HG03045 (cell line): ENCODE results near the gene GIMAP2.
"Not testable (repeated sequence)": the region's sequence is repeated elsewhere in the genome, so short reads cannot be mapped to it uniquely, and the experiment has no call there.

ENCODE experiments used
- ATAC-seq: cut with Tn5 transposase; IDR thresholded peaks from one replicate; pipeline ENCODE4 v1.9.1; 2021; ENCODE audit warnings: mild to moderate bottlenecking, moderate library complexity; ENCODE audit not compliant: unreplicated experiment

The GIMAP2 gene

DNA sequence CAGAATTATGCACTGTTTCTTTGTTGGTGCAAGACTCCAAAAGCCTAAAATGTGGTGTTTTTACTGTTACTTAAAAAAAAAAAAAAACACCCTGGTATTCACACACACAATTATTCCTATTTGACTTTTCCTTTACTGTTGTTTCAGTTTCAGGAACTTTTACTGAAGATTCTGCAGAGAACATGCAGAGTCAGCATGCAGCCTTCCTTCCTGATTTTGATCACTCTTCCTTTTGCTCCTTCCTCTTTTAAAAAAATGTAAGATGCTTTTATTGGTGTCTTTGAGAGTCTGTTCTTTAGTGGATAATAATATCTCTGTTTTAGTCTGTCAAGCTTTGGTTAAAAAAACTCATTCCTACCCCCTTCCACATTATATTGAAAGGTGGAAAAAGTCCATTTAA is 9.2 kb upstream of the GIMAP2 start:
- not testable (repeated sequence) for ATAC-seq

GRCh38 chr7:150676854-150677253 is 8.7 kb upstream of the GIMAP2 start:
- ATAC-seq = not testable (repeated sequence)

DNA sequence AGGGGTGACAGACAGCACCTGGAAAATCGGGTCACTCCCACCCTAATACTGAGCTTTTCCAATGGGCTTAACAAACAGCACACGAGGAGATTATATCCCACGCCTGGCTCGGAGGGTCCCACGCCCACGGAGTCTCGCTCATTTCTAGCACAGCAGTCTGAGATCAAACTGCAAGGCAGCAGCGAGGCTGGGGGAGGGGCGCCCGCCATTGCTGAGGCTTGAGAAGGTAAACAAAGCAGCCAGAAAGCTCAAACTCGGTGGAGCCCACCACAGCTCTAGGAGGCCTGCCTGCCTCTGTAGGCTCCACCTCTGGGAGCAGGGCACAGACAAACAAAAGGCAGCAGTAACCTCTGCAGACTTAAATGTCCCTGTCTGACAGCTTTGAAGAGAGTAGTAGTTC is 6.9 kb upstream of the GIMAP2 start:
- ATAC-seq = not testable (repeated sequence)

- ATAC-seq = not testable (repeated sequence)
These were observed 5.1 kb upstream of the GIMAP2 start for GRCh38 chr7:150680364-150680763.

- peak; percentile 38 for ATAC-seq
These were observed 625 bp downstream of the GIMAP2 start for GRCh38 chr7:150686030-150686631.

GRCh38 chr7:150688630-150689029 is 3.1 kb downstream of the GIMAP2 start:
- no peak for ATAC-seq

GRCh38 chr7:150695654-150696053 is 10.1 kb downstream of the GIMAP2 start:
- ATAC-seq = no peak

- no peak for ATAC-seq
These were observed 17.7 kb downstream of the GIMAP2 start for GRCh38 chr7:150703209-150703608.

- ATAC-seq = no peak
These were observed 29.8 kb downstream of the GIMAP2 start for GRCh38 chr7:150715293-150715692.

DNA sequence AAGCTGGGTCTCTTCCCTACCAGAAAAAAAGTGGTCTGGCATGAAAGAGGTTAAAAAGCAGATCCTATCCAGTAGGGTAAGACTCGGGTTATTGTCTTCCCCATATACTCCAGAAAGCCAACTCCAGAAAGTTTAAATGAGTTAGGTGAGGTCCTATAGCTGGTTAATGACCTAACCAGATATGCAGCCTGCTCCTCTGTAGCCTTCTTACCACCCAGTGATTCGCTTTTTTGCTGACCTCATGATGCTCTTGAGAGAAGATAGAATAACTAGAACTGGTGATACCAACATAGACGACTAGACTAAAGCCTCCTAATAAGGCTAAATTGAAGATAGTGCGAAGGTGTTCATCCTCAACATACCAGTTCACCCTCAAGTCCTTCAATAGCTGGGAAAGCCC is 30.2 kb downstream of the GIMAP2 start:
- no peak for ATAC-seq

- no peak for ATAC-seq
These were observed 30.9 kb downstream of the GIMAP2 start, which contains the start of gene GIMAP1 for GRCh38 chr7:150716368-150716767. Gene GIMAP1 (plus strand): TSS chr7:150716613. CDS start chr7:150719048, 2,435 bp downstream.

- ATAC-seq = no peak
These were observed 31.4 kb downstream of the GIMAP2 start for GRCh38 chr7:150716939-150717338.

DNA sequence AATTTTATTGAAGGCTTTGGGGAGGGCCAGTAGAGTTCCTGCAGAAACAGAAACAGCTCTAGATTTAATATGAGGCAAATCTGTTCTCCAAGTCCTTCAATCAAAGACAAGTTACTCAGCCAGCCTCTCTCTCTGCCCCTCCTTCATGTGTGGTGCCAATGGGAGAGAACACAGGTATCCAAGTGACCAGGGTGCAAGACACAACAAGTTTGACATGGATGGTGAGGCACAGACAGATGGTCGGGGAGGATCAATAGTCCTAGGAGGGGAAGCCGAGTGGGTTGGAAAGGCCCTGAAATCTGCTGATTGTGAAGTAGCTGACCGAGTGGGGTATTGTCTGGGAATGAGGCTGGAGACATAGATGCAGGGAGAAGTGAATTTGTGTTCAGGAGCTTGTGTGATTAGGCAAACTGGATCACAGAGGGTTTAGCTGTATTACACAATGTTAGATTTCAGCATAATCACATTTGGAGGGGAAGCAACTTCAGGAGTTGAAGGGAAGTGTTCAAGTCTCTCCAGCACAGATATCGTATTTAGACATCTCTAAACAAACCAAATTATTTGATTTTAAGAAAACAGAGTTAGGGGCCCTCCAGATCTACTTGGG is 32.4 kb downstream of the GIMAP2 start:
- no peak for ATAC-seq

DNA sequence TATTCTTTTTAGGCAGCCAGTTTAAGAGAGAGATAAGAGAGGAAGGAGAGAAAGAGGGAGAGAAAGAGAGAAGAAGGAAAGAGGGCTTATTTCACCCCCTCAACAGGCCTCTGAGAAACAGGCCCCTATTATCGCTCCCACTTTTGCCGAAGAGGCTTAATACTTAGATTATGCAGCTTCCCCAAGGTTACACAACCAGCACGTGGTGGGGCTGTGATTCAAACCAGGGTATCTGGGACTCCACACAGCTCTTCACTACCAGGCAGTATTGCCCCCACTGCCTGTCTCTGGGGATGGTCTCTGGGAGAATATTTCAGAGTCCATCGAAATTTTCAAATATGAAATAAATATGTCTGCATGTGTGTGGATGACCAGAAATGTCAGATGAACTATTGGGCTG is 33.9 kb downstream of the GIMAP2 start:
- ATAC-seq = no peak

DNA sequence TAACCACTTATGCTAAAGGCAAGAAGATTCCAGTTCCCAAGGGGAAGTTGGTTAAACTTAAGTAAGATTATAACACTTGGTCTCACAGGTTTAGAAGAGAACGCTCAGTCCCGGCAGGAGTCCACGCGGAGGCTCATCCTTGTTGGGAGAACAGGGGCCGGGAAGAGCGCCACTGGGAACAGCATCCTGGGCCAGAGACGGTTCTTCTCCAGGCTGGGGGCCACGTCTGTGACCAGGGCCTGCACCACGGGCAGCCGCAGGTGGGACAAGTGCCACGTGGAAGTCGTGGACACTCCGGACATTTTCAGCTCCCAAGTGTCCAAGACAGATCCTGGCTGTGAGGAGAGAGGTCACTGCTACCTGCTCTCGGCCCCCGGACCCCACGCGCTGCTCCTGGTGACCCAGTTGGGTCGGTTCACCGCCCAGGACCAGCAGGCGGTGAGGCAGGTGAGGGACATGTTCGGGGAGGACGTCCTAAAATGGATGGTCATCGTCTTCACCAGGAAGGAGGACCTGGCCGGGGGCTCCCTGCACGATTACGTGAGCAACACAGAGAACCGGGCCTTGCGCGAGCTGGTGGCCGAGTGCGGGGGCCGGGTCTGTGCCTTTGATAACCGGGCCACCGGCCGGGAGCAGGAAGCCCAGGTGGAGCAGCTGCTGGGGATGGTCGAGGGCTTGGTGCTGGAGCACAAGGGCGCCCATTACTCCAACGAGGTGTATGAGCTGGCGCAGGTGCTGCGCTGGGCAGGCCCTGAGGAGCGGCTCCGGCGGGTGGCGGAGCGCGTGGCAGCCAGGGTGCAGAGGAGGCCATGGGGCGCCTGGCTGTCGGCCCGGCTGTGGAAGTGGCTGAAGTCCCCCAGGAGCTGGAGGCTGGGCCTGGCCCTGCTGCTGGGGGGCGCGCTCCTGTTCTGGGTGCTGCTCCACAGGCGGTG is 34.7 kb downstream of the GIMAP2 start:
- ATAC-seq = no peak

DNA sequence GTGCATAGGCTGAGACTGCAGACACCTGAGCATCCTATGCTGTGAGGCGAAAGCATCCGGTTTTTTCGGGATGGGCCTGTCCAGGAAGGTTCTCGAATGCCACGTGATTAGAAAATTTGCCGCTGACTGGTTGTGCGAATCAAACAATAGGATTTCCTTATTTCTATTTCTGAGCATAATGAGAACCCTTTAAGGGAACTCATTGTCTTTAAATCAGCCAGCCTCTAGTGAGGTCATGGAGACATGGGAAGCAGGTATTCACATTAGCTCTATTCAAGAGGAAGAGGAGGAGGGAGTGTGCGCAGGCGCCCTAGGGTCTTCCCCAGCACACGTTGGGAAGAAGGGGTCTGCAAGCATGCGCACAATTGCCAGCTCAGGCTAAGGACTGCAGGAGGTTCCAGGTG is 36.5 kb downstream of the GIMAP2 start:
- ATAC-seq = no peak

- no peak for ATAC-seq
These were observed 37.0 kb downstream of the GIMAP2 start for GRCh38 chr7:150722431-150722931.

DNA sequence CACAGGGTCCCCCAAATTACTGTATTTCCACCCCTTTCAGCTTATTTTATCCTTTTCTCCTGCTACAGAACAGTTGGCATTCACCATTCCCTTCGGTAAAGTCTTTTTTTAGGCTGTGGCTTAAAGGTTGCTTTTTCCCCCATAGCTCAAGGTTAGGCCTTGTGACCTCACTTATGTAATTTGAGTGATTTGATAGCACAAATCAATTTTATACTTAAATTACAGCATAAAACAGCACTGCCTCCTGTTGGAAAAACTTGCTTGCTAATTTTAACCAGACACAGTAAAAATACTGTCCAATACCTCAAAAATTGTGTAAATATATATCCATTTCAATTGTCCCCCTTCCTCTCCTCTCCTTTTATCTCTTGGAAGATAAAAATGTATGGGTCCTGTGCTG is 38.0 kb downstream of the GIMAP2 start:
- no peak for ATAC-seq

- ATAC-seq = no peak
These were observed 41.9 kb downstream of the GIMAP2 start for GRCh38 chr7:150727381-150727780.

- ATAC-seq = no peak
These were observed 42.5 kb downstream of the GIMAP2 start for GRCh38 chr7:150728011-150728410.

DNA sequence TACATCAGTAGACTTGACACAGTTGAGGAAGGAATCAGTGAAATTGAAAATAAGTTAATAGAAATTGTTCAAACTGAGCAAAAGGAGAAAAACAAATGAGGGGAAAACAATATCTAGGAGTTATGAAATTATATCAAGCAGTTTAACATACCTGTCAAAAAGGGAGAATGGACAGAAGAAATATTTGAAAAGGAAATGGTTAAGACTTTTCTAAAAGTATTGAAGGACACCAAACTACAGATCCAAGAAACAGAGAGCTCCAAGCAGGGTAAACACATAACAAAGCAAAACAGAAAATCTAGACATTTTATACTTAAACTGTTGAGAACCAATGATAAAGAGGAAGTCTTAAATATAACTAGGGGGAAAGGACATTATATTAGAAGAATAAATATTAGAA is 43.1 kb downstream of the GIMAP2 start:
- no peak for ATAC-seq

DNA sequence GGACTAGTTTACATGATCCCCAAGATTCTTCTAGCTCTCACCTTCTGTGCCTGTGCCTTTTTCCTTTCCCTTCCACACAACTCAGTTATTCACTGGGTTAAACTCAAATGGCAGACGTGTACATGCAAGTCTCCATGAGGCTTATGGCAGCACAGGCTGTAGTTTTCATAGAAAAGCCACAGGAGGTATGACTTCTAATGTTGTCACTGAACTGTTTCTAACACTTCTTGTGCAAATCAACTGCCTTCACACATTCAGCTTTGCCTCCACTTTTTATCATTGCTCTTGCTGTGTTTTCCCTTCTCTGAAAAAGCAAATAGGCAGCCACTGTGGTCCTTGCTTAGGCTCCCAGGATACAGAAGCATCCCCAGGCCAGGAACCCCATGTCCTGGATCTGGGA is 46.4 kb downstream of the GIMAP2 start:
- no peak for ATAC-seq
